T1000 (cell line): ENCODE measurements around the gene PPA1.
"Not testable (repeated sequence)": the region's sequence is repeated elsewhere in the genome, so short reads cannot be mapped to it uniquely, and the experiment has no call there.

Source experiments
- DNase-seq: peaks from one replicate; lab custom pipeline; 2025; ENCODE audit warnings: mixed read lengths; lab: John Stamatoyannopoulos, UW

The PPA1 gene

GRCh38 chr10:70233109-70233938 lies at the start of gene PPA1:
Gene PPA1 (minus strand): TSS chr10:70233429. CDS start chr10:70233327, 102 bp downstream.
- peak; percentile 97 for DNase-seq

- DNase-seq, result no peak
These were observed 48.4 kb upstream of the PPA1 start for GRCh38 chr10:70281609-70282008.

- DNase-seq, result no peak
These were observed 46.9 kb upstream of the PPA1 start for GRCh38 chr10:70280099-70280498.

- no peak for DNase-seq
These were observed 44.3 kb upstream of the PPA1 start for GRCh38 chr10:70277396-70278030.

GRCh38 chr10:70274643-70275042 lies 41.4 kb upstream of the PPA1 start:
- DNase-seq, result no peak

GRCh38 chr10:70272925-70273316 lies 39.7 kb upstream of the PPA1 start:
- DNase-seq, result no peak

- no peak for DNase-seq
These were observed 39.0 kb upstream of the PPA1 start for GRCh38 chr10:70271996-70272924.

- DNase-seq, result no peak
These were observed 37.7 kb upstream of the PPA1 start for GRCh38 chr10:70270952-70271351.

- no peak for DNase-seq
These were observed 36.5 kb upstream of the PPA1 start for GRCh38 chr10:70269741-70270140.

- no peak for DNase-seq
These were observed 35.1 kb upstream of the PPA1 start for GRCh38 chr10:70268376-70268775.

- DNase-seq, result peak; percentile 83
These were observed 34.1 kb upstream of the PPA1 start for GRCh38 chr10:70267161-70267933.

- no peak for DNase-seq
These were observed 33.5 kb upstream of the PPA1 start for GRCh38 chr10:70266701-70267100.

GRCh38 chr10:70266056-70266455 lies 32.8 kb upstream of the PPA1 start:
- no peak for DNase-seq

- no peak for DNase-seq
These were observed 31.9 kb upstream of the PPA1 start for GRCh38 chr10:70265032-70265689.

GRCh38 chr10:70260734-70261133 lies 27.5 kb upstream of the PPA1 start:
- no peak for DNase-seq

- no peak for DNase-seq
These were observed 27.0 kb upstream of the PPA1 start for GRCh38 chr10:70260259-70260658.

GRCh38 chr10:70258216-70258615 lies 25.0 kb upstream of the PPA1 start:
- no peak for DNase-seq

- DNase-seq, result not testable (repeated sequence)
These were observed 24.6 kb upstream of the PPA1 start for GRCh38 chr10:70257816-70258215.

- no peak for DNase-seq
These were observed 23.2 kb upstream of the PPA1 start for GRCh38 chr10:70256463-70256862.

GRCh38 chr10:70255329-70256299 lies 22.4 kb upstream of the PPA1 start:
- DNase-seq, result no peak
